ENCODE measurements around the gene DLL1. TPM values are rescaled to one million over a fixed set of nuclear protein-coding genes. Genes with fewer than 3 reads are reported as not detected.
A peak's percentile ranks its signal among the peaks of the same experiment; 100 is the strongest.

The DLL1 gene
- total and polyA plus RNA-seq, 9 of the 15 experiments (the other 6 are each of a cell fraction or from before 2014, with no cell fraction given): not detected

- TF ChIP-seq, protein P1, sequence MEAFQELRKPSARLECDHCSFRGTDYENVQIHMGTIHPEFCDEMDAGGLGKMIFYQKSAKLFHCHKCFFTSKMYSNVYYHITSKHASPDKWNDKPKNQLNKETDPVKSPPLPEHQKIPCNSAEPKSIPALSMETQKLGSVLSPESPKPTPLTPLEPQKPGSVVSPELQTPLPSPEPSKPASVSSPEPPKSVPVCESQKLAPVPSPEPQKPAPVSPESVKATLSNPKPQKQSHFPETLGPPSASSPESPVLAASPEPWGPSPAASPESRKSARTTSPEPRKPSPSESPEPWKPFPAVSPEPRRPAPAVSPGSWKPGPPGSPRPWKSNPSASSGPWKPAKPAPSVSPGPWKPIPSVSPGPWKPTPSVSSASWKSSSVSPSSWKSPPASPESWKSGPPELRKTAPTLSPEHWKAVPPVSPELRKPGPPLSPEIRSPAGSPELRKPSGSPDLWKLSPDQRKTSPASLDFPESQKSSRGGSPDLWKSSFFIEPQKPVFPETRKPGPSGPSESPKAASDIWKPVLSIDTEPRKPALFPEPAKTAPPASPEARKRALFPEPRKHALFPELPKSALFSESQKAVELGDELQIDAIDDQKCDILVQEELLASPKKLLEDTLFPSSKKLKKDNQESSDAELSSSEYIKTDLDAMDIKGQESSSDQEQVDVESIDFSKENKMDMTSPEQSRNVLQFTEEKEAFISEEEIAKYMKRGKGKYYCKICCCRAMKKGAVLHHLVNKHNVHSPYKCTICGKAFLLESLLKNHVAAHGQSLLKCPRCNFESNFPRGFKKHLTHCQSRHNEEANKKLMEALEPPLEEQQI (IDR thresholded peaks at IDR 0.05): no peak
- TF ChIP-seq, protein P2, sequence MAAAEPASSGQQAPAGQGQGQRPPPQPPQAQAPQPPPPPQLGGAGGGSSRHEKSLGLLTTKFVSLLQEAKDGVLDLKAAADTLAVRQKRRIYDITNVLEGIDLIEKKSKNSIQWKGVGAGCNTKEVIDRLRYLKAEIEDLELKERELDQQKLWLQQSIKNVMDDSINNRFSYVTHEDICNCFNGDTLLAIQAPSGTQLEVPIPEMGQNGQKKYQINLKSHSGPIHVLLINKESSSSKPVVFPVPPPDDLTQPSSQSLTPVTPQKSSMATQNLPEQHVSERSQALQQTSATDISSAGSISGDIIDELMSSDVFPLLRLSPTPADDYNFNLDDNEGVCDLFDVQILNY (CRISPR knock-in tag; IDR thresholded peaks at IDR 0.05): peak; percentile 82; the same call in 1 of the 2 replicates
- TF ChIP-seq, protein P3, sequence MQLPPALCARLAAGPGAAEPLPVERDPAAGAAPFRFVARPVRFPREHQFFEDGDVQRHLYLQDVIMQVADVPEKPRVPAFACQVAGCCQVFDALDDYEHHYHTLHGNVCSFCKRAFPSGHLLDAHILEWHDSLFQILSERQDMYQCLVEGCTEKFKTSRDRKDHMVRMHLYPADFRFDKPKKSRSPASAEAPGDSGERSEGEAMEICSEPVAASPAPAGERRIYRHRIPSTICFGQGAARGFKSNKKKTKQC (CRISPR knock-in tag; IDR thresholded peaks at IDR 0.05): peak; percentile 77; the same call in 1 of the 2 replicates
- TF ChIP-seq, protein P4, sequence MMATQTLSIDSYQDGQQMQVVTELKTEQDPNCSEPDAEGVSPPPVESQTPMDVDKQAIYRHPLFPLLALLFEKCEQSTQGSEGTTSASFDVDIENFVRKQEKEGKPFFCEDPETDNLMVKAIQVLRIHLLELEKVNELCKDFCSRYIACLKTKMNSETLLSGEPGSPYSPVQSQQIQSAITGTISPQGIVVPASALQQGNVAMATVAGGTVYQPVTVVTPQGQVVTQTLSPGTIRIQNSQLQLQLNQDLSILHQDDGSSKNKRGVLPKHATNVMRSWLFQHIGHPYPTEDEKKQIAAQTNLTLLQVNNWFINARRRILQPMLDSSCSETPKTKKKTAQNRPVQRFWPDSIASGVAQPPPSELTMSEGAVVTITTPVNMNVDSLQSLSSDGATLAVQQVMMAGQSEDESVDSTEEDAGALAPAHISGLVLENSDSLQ (IDR thresholded peaks at IDR 0.05): no peak
- peak; percentile 56; the same call in 1 of the 2 replicates for TF ChIP-seq ZNF133 (CRISPR knock-in tag; IDR thresholded peaks at IDR 0.05)
- TF ChIP-seq ZNF77 (CRISPR knock-in tag; IDR thresholded peaks at IDR 0.05): no peak
- no peak for TF ChIP-seq RAD51 (IDR thresholded peaks at IDR 0.05; ENCODE audit: borderline replicate concordance, low read depth)
- peak; percentile 82; the same call in 1 of the 2 replicates for TF ChIP-seq ETS1 (conservative IDR thresholded peaks at IDR 0.05; ENCODE audit: control insufficient read depth, low read depth, low read length)
- peak; percentile 92 for TF ChIP-seq GATAD2B (IDR thresholded peaks at IDR 0.05; ENCODE audit: borderline replicate concordance)
- TF ChIP-seq GTF2F1 (IDR thresholded peaks at IDR 0.05; ENCODE audit: low read depth, low read length): no peak
- no peak for TF ChIP-seq KLF10 (CRISPR knock-in tag; IDR thresholded peaks at IDR 0.05)
- TF ChIP-seq SMARCA4 (IDR thresholded peaks at IDR 0.05): no peak
- TF ChIP-seq BHLHE40 (IDR thresholded peaks at IDR 0.05; ENCODE audit: low read length): peak; percentile 82
- peak; percentile 65; the same call in 1 of the 2 replicates for TF ChIP-seq ZNF431 (CRISPR knock-in tag; IDR thresholded peaks at IDR 0.05)
- no peak for TF ChIP-seq IRF9 (tag; IDR thresholded peaks at IDR 0.05)
- TF ChIP-seq, protein P5, sequence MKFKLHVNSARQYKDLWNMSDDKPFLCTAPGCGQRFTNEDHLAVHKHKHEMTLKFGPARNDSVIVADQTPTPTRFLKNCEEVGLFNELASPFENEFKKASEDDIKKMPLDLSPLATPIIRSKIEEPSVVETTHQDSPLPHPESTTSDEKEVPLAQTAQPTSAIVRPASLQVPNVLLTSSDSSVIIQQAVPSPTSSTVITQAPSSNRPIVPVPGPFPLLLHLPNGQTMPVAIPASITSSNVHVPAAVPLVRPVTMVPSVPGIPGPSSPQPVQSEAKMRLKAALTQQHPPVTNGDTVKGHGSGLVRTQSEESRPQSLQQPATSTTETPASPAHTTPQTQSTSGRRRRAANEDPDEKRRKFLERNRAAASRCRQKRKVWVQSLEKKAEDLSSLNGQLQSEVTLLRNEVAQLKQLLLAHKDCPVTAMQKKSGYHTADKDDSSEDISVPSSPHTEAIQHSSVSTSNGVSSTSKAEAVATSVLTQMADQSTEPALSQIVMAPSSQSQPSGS (CRISPR knock-in tag; IDR thresholded peaks at IDR 0.05): no peak; the same call in 1 of the 2 replicates
- TF ChIP-seq, protein P6, sequence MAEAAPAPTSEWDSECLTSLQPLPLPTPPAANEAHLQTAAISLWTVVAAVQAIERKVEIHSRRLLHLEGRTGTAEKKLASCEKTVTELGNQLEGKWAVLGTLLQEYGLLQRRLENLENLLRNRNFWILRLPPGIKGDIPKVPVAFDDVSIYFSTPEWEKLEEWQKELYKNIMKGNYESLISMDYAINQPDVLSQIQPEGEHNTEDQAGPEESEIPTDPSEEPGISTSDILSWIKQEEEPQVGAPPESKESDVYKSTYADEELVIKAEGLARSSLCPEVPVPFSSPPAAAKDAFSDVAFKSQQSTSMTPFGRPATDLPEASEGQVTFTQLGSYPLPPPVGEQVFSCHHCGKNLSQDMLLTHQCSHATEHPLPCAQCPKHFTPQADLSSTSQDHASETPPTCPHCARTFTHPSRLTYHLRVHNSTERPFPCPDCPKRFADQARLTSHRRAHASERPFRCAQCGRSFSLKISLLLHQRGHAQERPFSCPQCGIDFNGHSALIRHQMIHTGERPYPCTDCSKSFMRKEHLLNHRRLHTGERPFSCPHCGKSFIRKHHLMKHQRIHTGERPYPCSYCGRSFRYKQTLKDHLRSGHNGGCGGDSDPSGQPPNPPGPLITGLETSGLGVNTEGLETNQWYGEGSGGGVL (CRISPR knock-in tag; IDR thresholded peaks at IDR 0.05): no peak
These were observed 15.6 kb upstream of the DLL1 start, which contains the start of gene FAM120B (continued) for GRCh38 chr6:170306324-170307079.
